Activated CD4-positive, alpha-beta T cell treated with anti-CD3 and anti-CD28 coated beads for 4 hours (primary cell): ENCODE measurements around the gene ABCA4.

Experiments
- DNase-seq, 2 donors: peaks; one replicate each; pipeline ENCODE4 v3.0.0-alpha.2; 2020

ABCA4 gene

GRCh38 chr1:94121411-94121821 is 468 bp upstream of the ABCA4 start:
- DNase-seq: no peak

GRCh38 chr1:94120570-94120901 is 412 bp downstream of the ABCA4 start:
- no peak for DNase-seq

GRCh38 chr1:94119796-94120569 is 965 bp downstream of the ABCA4 start:
- DNase-seq: no peak

GRCh38 chr1:94119306-94119705 is 1.6 kb downstream of the ABCA4 start:
- DNase-seq: no peak

- DNase-seq: no peak
These were observed 2.5 kb downstream of the ABCA4 start for GRCh38 chr1:94118471-94118870.

GRCh38 chr1:94118013-94118412 is 2.9 kb downstream of the ABCA4 start:
- no peak for DNase-seq

- DNase-seq: no peak
These were observed 3.6 kb downstream of the ABCA4 start for GRCh38 chr1:94117259-94117851.

GRCh38 chr1:94115900-94116436 is 5.0 kb downstream of the ABCA4 start:
- DNase-seq: no peak

- DNase-seq: no peak
These were observed 5.6 kb downstream of the ABCA4 start for GRCh38 chr1:94115254-94115899.

- DNase-seq: no peak
These were observed 7.2 kb downstream of the ABCA4 start for GRCh38 chr1:94113589-94114226.

- no peak for DNase-seq
These were observed 9.1 kb downstream of the ABCA4 start for GRCh38 chr1:94111879-94112278.

- DNase-seq: no peak
These were observed 9.8 kb downstream of the ABCA4 start for GRCh38 chr1:94110946-94111740.

- no peak for DNase-seq
These were observed 10.8 kb downstream of the ABCA4 start for GRCh38 chr1:94110021-94110761.

- DNase-seq: no peak
These were observed 11.5 kb downstream of the ABCA4 start for GRCh38 chr1:94109478-94109877.

- no peak for DNase-seq
These were observed 13.8 kb downstream of the ABCA4 start for GRCh38 chr1:94107141-94107540.

GRCh38 chr1:94106716-94107115 is 14.2 kb downstream of the ABCA4 start:
- no peak for DNase-seq

GRCh38 chr1:94105957-94106529 is 14.9 kb downstream of the ABCA4 start:
- no peak for DNase-seq

GRCh38 chr1:94105581-94105952 is 15.4 kb downstream of the ABCA4 start:
- no peak for DNase-seq

- DNase-seq: no peak
These were observed 16.0 kb downstream of the ABCA4 start for GRCh38 chr1:94104776-94105580.

GRCh38 chr1:94104127-94104684 is 16.7 kb downstream of the ABCA4 start:
- no peak for DNase-seq
